OCI-LY3 (cell line): ENCODE results near the gene TOP3A.

Experiments used
- H2AFZ ChIP-seq: fragments of 200-600, 300-600 bp; shearing (Covaris generic); 2 replicates; pipeline ENCODE4 v1.6.0; 2014; ENCODE audit warnings: antibody characterized with exemption, low read depth, low read length
- H3K27ac ChIP-seq: fragments of 200-600, 300-600 bp; sonication (generic); 2 replicates; pipeline ENCODE4 v1.5.1; 2014; ENCODE audit warnings: mild to moderate bottlenecking, low read length, moderate library complexity, mixed read lengths
- H3K27me3 ChIP-seq: fragments of 200-600, 300-600 bp; sonication (generic); 2 replicates; pipeline ENCODE4 v1.6.1; 2014; ENCODE audit warnings: low read depth, low read length, mixed read lengths
- H3K36me3 ChIP-seq: fragments of 200-600, 300-600 bp; sonication (generic); replicated peaks from 2 replicates; pipeline ENCODE3; 2014; ENCODE audit warnings: low read depth, low read length, mixed read lengths
- H3K4me1 ChIP-seq: fragments of 300-600, 200-600 bp; sonication (generic); 2 replicates; pipeline ENCODE4 v1.6.1; 2014; ENCODE audit warnings: low read length, mixed read lengths
- H3K4me2 ChIP-seq: fragments of 200-600, 300-600 bp; sonication (generic); 2 replicates; pipeline ENCODE4 v1.6.1; 2014; ENCODE audit warnings: low read length, mixed read lengths
- H3K4me3 ChIP-seq: fragments of 300-600, 200-600 bp; sonication (generic); 2 replicates; pipeline ENCODE4 v1.5.1; 2014; ENCODE audit warnings: antibody characterized with exemption, mild to moderate bottlenecking, low read length, moderate library complexity
- H3K79me2 ChIP-seq: fragments of 300-600, 200-600 bp; shearing (Covaris generic); 2 replicates; pipeline ENCODE4 v1.6.1; 2014; ENCODE audit warnings: mild to moderate bottlenecking, low read length, mixed read lengths
- H3K9ac ChIP-seq: fragments of 300-600, 200-600 bp; shearing (Covaris generic); 2 replicates; pipeline ENCODE4 v1.6.0; 2014; ENCODE audit warnings: mild to moderate bottlenecking, low read length, moderate library complexity
- H3K9me3 ChIP-seq: fragments of 200-600, 300-600 bp; shearing (Covaris generic); 2 replicates; pipeline ENCODE4 v1.6.1; 2014; ENCODE audit warnings: low read length, mixed read lengths; ENCODE audit not compliant: insufficient read depth
- H4K20me1 ChIP-seq: fragments of 200-600, 300-600 bp; sonication (generic); 2 replicates; pipeline ENCODE4 v1.6.1; 2016; ENCODE audit warnings: low read length, mixed read lengths; ENCODE audit not compliant: insufficient read depth
- CTCF ChIP-seq: fragments of 200-600, 300-600 bp; sonication (generic); IDR thresholded peaks from 2 replicates; pipeline ENCODE4 v1.5.1; 2014; ENCODE audit warnings: antibody characterized with exemption, low read length, low read depth
- EZH2phosphoT487 ChIP-seq: fragments of 200-600 bp; shearing (Covaris generic); IDR thresholded peaks from 2 replicates; pipeline ENCODE4 v1.6.1; 2018; ENCODE audit warnings: antibody characterized with exemption, mixed run types, low read depth

TOP3A gene

GRCh38 chr17:18256351-18256750 lies 58.4 kb downstream of the TOP3A start:
- Histone ChIP-seq H3K4me3 (no peak overlapping the region), H4K20me1 (no peaks in the 10 kb centered on the region), H3K9ac (no peak overlapping the region), H3K4me1 (peaks cover 10% of the 10 kb centered on the region), H3K79me2 (peaks cover 12% of the 10 kb centered on the region; the same call in 1 of the 2 replicates), H2AFZ (no peak overlapping the region), H3K27ac (no peak overlapping the region), H3K4me2 (no peak overlapping the region), H3K9me3 (no peaks in the 10 kb centered on the region), H3K27me3 (no peaks in the 10 kb centered on the region), H3K36me3 (no peaks in the 10 kb centered on the region)
- TF ChIP-seq EZH2phosphoT487 (no peak), CTCF (no peak)

GRCh38 chr17:18254888-18255649 lies 59.7 kb downstream of the TOP3A start:
- H3K36me3 ChIP-seq = no peaks in the 10 kb centered on the region
- H3K79me2 ChIP-seq = peaks cover 12% of the 10 kb centered on the region; the same call in 1 of the 2 replicates
- no peak overlapping the region for H3K27ac ChIP-seq
- H4K20me1 ChIP-seq = no peaks in the 10 kb centered on the region
- H3K27me3 ChIP-seq = no peaks in the 10 kb centered on the region
- H3K4me2 ChIP-seq = no peak overlapping the region
- H3K9me3 ChIP-seq = no peaks in the 10 kb centered on the region
- peaks cover 10% of the 10 kb centered on the region for H3K4me1 ChIP-seq
- no peak overlapping the region for H3K9ac ChIP-seq
- TF ChIP-seq CTCF = no peak
- TF ChIP-seq EZH2phosphoT487 = no peak
- no peak overlapping the region for H3K4me3 ChIP-seq
- H2AFZ ChIP-seq = no peak overlapping the region

GRCh38 chr17:18253947-18254821 lies 60.6 kb downstream of the TOP3A start:
- Histone ChIP-seq H3K36me3 (no peaks in the 10 kb centered on the region), H3K4me1 (peaks cover 5% of the 10 kb centered on the region; the same call in 1 of the 2 replicates), H3K9me3 (no peaks in the 10 kb centered on the region), H4K20me1 (no peaks in the 10 kb centered on the region), H3K27ac (no peak overlapping the region), H3K4me2 (no peak overlapping the region), H3K79me2 (peaks cover 12% of the 10 kb centered on the region; the same call in 1 of the 2 replicates), H3K27me3 (no peaks in the 10 kb centered on the region), H2AFZ (no peak overlapping the region), H3K4me3 (no peak overlapping the region), H3K9ac (no peak overlapping the region)
- no peak for TF ChIP-seq CTCF
- no peak for TF ChIP-seq EZH2phosphoT487
